IPS-NIHi11 (cell line): ENCODE results near the gene IL11.

Experiments
- DNase-seq: peaks from one replicate; pipeline ENCODE4 v3.0.0; 2012; ENCODE audit warnings: mixed read lengths, low spot score

The IL11 gene

GRCh38 chr19:55324662-55325061 is 45.6 kb downstream of the IL11 start:
- DNase-seq = no peak

GRCh38 chr19:55322204-55322885 is 47.9 kb downstream of the IL11 start:
- no peak for DNase-seq

GRCh38 chr19:55321466-55322137 is 48.7 kb downstream of the IL11 start:
- DNase-seq = no peak

- DNase-seq = peak; percentile 27
Observed at GRCh38 chr19:55320844-55321419, 49.3 kb downstream of the IL11 start.

GRCh38 chr19:55319785-55320184 is 50.5 kb downstream of the IL11 start:
- DNase-seq = peak; percentile 94

GRCh38 chr19:55316646-55317045 is 53.6 kb downstream of the IL11 start:
- peak; percentile 37 for DNase-seq

- DNase-seq = no peak
Observed at GRCh38 chr19:55315956-55316525, 54.2 kb downstream of the IL11 start.

GRCh38 chr19:55314396-55314795 is 55.9 kb downstream of the IL11 start:
- DNase-seq = no peak
